ENCODE measurements around the gene RGCC. TPM values are rescaled to one million over a fixed set of nuclear protein-coding genes. Genes with fewer than 3 reads are reported as not detected.

Gene RGCC
- total and polyA plus RNA-seq, 9 of the 15 experiments (the other 6 are each of a cell fraction or from before 2014, with no cell fraction given): 0.51 to 10.4 (median 5.8) TPM

GRCh38 chr13:41457589-41458186 is 338 bp downstream of the RGCC start:
- DNase-seq (ENCODE audit: extremely low read depth in 1 of 4, low spot score in 3 of 4) (peak; percentile 23 to 52 (median 42)), ATAC-seq (peak; percentile 52), FAIRE-seq (no peak)
- 2% methylated on average over 35 of the region's 56 CpGs for WGBS (ENCODE audit: insufficient coverage, low coverage, missing lambda C conversion rate)
- no peaks in the 10 kb centered on the region for H3K9me1 ChIP-seq (ENCODE audit: control insufficient read depth, insufficient read depth, low read length)
- H3K27me3 ChIP-seq (ENCODE audit: control insufficient read depth in 2 of 2, insufficient read depth in 2 of 2, low read length in 2 of 2): no peaks in the 10 kb centered on the region
- H2AFZ ChIP-seq (ENCODE audit: low read depth, low read length): peak overlapping the region; percentile 90
- no peaks in the 10 kb centered on the region for H3K9me3 ChIP-seq (replicated peaks; ENCODE audit: control insufficient read depth, insufficient read depth, low read depth, low read length)
- H3K27ac ChIP-seq (ENCODE audit: extremely low read depth, low read depth, low read length): peak overlapping the region; percentile 46; the same call in 2 of the 3 replicates
- intact Hi-C loops (cut with micrococcal nuclease): no loop called here
- H3K79me2 ChIP-seq (ENCODE audit: control insufficient read depth, insufficient read depth, low read length): no peaks in the 10 kb centered on the region; the same call in 2 of the 3 replicates
- ChIA-PET POLR2A (interaction anchor here (0.9 to 1.4 kb wide), 2 partner anchors 49 to 190 kb away, joined by 3 to 4 read pairs; no protein-coding TSS in a partner anchor), CTCF (ENCODE audit: low intra/inter-chr PET ratio) (interaction anchor here (0.6 kb wide), 1 partner anchor 420 kb away, joined by 3 read pairs; no protein-coding TSS in a partner anchor)
- H3K4me1 ChIP-seq (replicated peaks in 1 of 2; ENCODE audit: control insufficient read depth in 2 of 2, insufficient read depth in 2 of 2, low read length in 2 of 2): peaks cover 12 to 21% of the 10 kb centered on the region in 2 experiments; a peak in 3 of 5 replicates
- in situ Hi-C loops (cut with MboI): no loop called here
- peak overlapping the region; percentile 56 to 83 for H3K9ac ChIP-seq (ENCODE audit: insufficient read depth in 1 of 2, low read depth in 2 of 2, low read length in 2 of 2)
- H3K36me3 ChIP-seq (ENCODE audit: control insufficient read depth, insufficient read depth, low read length): no peaks in the 10 kb centered on the region
- peak overlapping the region; percentile 55 for H3K4me3 ChIP-seq
- no TSS peak for BruUV-seq (replicated peaks)
- no peaks in the 10 kb centered on the region for H4K20me1 ChIP-seq (replicated peaks; ENCODE audit: control insufficient read depth, insufficient read depth, low read length)
- peak overlapping the region; percentile 86 for H3K4me2 ChIP-seq (ENCODE audit: insufficient read depth, low read length)
- TF ChIP-seq MNT (conservative IDR thresholded peaks at IDR 0.05) (0 out of 4 replicates have a peak, but pooled peaks of 1 of the 2 experiments have one; percentile 3), ZFP1 (CRISPR knock-in tag; IDR thresholded peaks at IDR 0.05) (no peak), ZBTB7A (IDR thresholded peaks at IDR 0.05; ENCODE audit: borderline replicate concordance, control insufficient read depth, low read depth, low read length) (peak; percentile 30; the same call in 1 of the 2 replicates), DIDO1 (tag; IDR thresholded peaks at IDR 0.05; ENCODE audit: low read depth) (no peak), RFX5 (IDR thresholded peaks at IDR 0.05; ENCODE audit: low read depth, low read length) (no peak), MCM5 (IDR thresholded peaks at IDR 0.05; ENCODE audit: low read depth) (no peak), MLLT1 (IDR thresholded peaks at IDR 0.05) (no peak), HDAC2 (IDR thresholded peaks at IDR 0.05) (peak; percentile 53), ZNF695 (CRISPR knock-in tag; IDR thresholded peaks at IDR 0.05) (no peak), E2F8 (IDR thresholded peaks at IDR 0.05; ENCODE audit: low read depth, partially characterized antibody) (no peak), HDGF (IDR thresholded peaks at IDR 0.05) (no peak), POLR2G (IDR thresholded peaks at IDR 0.05; ENCODE audit: low read depth, low read length) (peak; percentile 31; the same call in 1 of the 2 replicates), E2F6 (IDR thresholded peaks at IDR 0.05; ENCODE audit: borderline replicate concordance in 1 of 2, extremely low read depth in 1 of 2, insufficient read depth in 1 of 2, insufficient read length in 1 of 2, low read depth in 1 of 2, low read length in 1 of 2, poor library complexity in 1 of 2, severe bottlenecking in 1 of 2) (peak in 1 of 2 experiments; percentile 84), POLR3A (IDR thresholded peaks at IDR 0.05; ENCODE audit: borderline replicate concordance, extremely low read depth, insufficient read depth, insufficient read length) (no peak), BCOR (IDR thresholded peaks at IDR 0.05) (peak; percentile 64)

Data from K562 (cell line).